GM23338 (cell line): Measurements from ENCODE around the gene MOCS2. TPM values are rescaled to one million over a fixed set of nuclear protein-coding genes. Genes with fewer than 3 reads are reported as not detected.

Experiments used
- ATAC-seq: fragments of 200-7000 bp; cut with Tn5 transposase; 3 replicates; pipeline ENCODE4 v1.9.1; 2020
- DNase-seq: peaks from one replicate; pipeline ENCODE4 v3.0.0-alpha.2; 2015; ENCODE audit warnings: low spot score
- H2AFZ ChIP-seq: fragments of 200-600 bp; sonication (generic); 2 replicates; pipeline ENCODE4 v1.8.0; 2016; ENCODE audit warnings: antibody characterized with exemption, mild to moderate bottlenecking, moderate library complexity
- H3F3A ChIP-seq: fragments of 200-600 bp; sonication (generic); replicated peaks from 2 replicates; pipeline ENCODE4 v1.8.0; 2017; ENCODE audit warnings: antibody characterized with exemption, mixed run types, low read depth
- H3K27ac ChIP-seq: fragments of 200-600 bp; sonication (generic); 2 replicates; pipeline ENCODE4 v1.6.1; 2016; ENCODE audit warnings: low read depth
- H3K27me3 ChIP-seq: fragments of 200-600 bp; sonication (generic); 2 replicates; pipeline ENCODE4 v1.8.0; 2016; ENCODE audit warnings: mild to moderate bottlenecking, mixed run types, moderate library complexity; ENCODE audit not compliant: insufficient read depth
- H3K36me3 ChIP-seq: fragments of 200-600 bp; sonication (generic); 2 replicates; pipeline ENCODE4 v1.8.0; 2016; ENCODE audit warnings: mild to moderate bottlenecking; ENCODE audit not compliant: insufficient read depth
- H3K4me1 ChIP-seq: fragments of 200-600 bp; sonication (generic); 2 replicates; pipeline ENCODE4 v1.8.0; 2016; ENCODE audit warnings: mild to moderate bottlenecking, moderate library complexity; ENCODE audit not compliant: insufficient read depth
- H3K4me2 ChIP-seq: fragments of 200-600 bp; sonication (generic); 2 replicates; pipeline ENCODE4 v1.7.1; 2017; ENCODE audit warnings: mixed run types
- H3K4me3 ChIP-seq: fragments of 200-600 bp; sonication (generic); 2 replicates; pipeline ENCODE4 v1.6.1; 2016; ENCODE audit warnings: mixed run types
- H3K79me2 ChIP-seq: fragments of 200-600 bp; sonication (generic); replicated peaks from 2 replicates; pipeline ENCODE4 v1.8.0; 2017; ENCODE audit warnings: mild to moderate bottlenecking; ENCODE audit not compliant: insufficient read depth
- H3K9me2 ChIP-seq: fragments of 200-600 bp; sonication (generic); 2 replicates; pipeline ENCODE4 v1.8.0; 2017; ENCODE audit not compliant: insufficient read depth
- H4K20me1 ChIP-seq: fragments of 200-600 bp; sonication (generic); replicated peaks from 2 replicates; pipeline ENCODE4 v1.8.0; 2017; ENCODE audit warnings: mild to moderate bottlenecking; ENCODE audit not compliant: insufficient read depth
- H3K27ac Mint-ChIP-seq: 2 replicates; pipeline ENCODE4 v1.8.0; 2020; ENCODE audit warnings: inconsistent platforms, mild to moderate bottlenecking, moderate library complexity, mixed read lengths
- H3K27me3 Mint-ChIP-seq: 3 replicates; pipeline ENCODE4 v1.8.0; 2022; ENCODE audit warnings: low read depth, mild to moderate bottlenecking, moderate library complexity, mixed read lengths, inconsistent platforms; ENCODE audit not compliant: insufficient read depth, poor library complexity
- H3K36me3 Mint-ChIP-seq: 3 replicates; pipeline ENCODE4 v1.8.0; 2021; ENCODE audit warnings: low read depth, mild to moderate bottlenecking, inconsistent platforms, moderate library complexity, mixed read lengths
- H3K4me1 Mint-ChIP-seq: 3 replicates; pipeline ENCODE4 v1.8.0; 2020; ENCODE audit warnings: mild to moderate bottlenecking, inconsistent platforms, mixed read lengths
- H3K4me3 Mint-ChIP-seq: 3 replicates; pipeline ENCODE4 v1.8.0; 2021; ENCODE audit warnings: moderate library complexity, mild to moderate bottlenecking, inconsistent platforms, mixed read lengths
- H3K9me3 Mint-ChIP-seq: 3 replicates; pipeline ENCODE4 v1.8.0; 2020; ENCODE audit warnings: moderate library complexity, mild to moderate bottlenecking, inconsistent platforms, mixed read lengths
- CREB1 ChIP-seq: fragments of 250-450 bp; sonication (Bioruptor Pico); IDR thresholded peaks from 2 replicates; pipeline ENCODE4 v1.5.0; 2020; ENCODE audit warnings: low read depth, mild to moderate bottlenecking, moderate library complexity
- EZH2 ChIP-seq: fragments of 200-600 bp; sonication (generic); IDR thresholded peaks from one replicate; pipeline ENCODE4 v1.8.0; 2017; ENCODE audit warnings: antibody characterized with exemption, mild to moderate bottlenecking, low read depth; ENCODE audit not compliant: unreplicated experiment
- EZH2phosphoT487 ChIP-seq: fragments of 200-600 bp; sonication (generic); IDR thresholded peaks from one replicate; pipeline ENCODE4 v1.8.1; 2018; ENCODE audit warnings: antibody characterized with exemption; ENCODE audit not compliant: unreplicated experiment
- JUNB ChIP-seq: IDR thresholded peaks from one replicate; pipeline ENCODE4 v1.6.1; 2016; ENCODE audit warnings: antibody characterized with exemption; ENCODE audit not compliant: unreplicated experiment
- NANOG ChIP-seq: IDR thresholded peaks from 2 replicates; pipeline ENCODE4 v1.6.1; 2016; ENCODE audit warnings: antibody characterized with exemption, borderline replicate concordance
- POLR2AphosphoS5 ChIP-seq: IDR thresholded peaks from 2 replicates; pipeline ENCODE4 v1.6.1; 2016; ENCODE audit warnings: antibody characterized with exemption, low read depth
- STAT1 ChIP-seq: IDR thresholded peaks from one replicate; pipeline ENCODE4 v1.6.1; 2016; ENCODE audit warnings: antibody characterized with exemption; ENCODE audit not compliant: unreplicated experiment
- ZNF114 ChIP-seq: fragments of 250-450 bp; sonication (Bioruptor Pico); IDR thresholded peaks from 2 replicates; pipeline ENCODE4 v1.5.0; 2020; ENCODE audit warnings: mild to moderate bottlenecking, moderate library complexity
- ZNF331 ChIP-seq: fragments of 250-450 bp; sonication (Bioruptor Pico); IDR thresholded peaks from 2 replicates; pipeline ENCODE4 v1.5.0; 2020; ENCODE audit warnings: low read depth, mild to moderate bottlenecking, moderate library complexity
- ZNF462 ChIP-seq: fragments of 250-450 bp; sonication (Bioruptor Pico); IDR thresholded peaks from 2 replicates; pipeline ENCODE4 v1.5.0; 2020; ENCODE audit warnings: mild to moderate bottlenecking, moderate library complexity
- polyA plus RNA-seq: library from polyadenylated mRNA; unstranded; fragments of >200 nt; fragmentation: Nextera tagmentation; extraction: Ambion mirVana; gene quantifications from 2 replicates; pipeline ENCODE4 v1.2.1, GENCODE V29; 2016
- total RNA-seq: library from RNA; depleted of rRNA; stranded (reverse); fragments of >200 nt; shearing (Covaris generic); gene quantifications from 2 replicates; pipeline ENCODE4 v1.2.3, GENCODE V29; 2014
- TF ChIP-seq, protein P1 (sequence below): IDR thresholded peaks from 2 replicates; pipeline ENCODE4 v1.6.1; 2016; ENCODE audit warnings: antibody characterized with exemption
- TF ChIP-seq, protein P2 (sequence below), 2 experiments: fragments of 200-600 bp in 1 of 2; sonication (generic) in 1 of 2; conservative IDR thresholded peaks; 2 replicates each; pipeline versions ENCODE4 v1.5.1 to v1.6.1; 2016 to 2017; ENCODE audit warnings: antibody characterized with exemption in 2 of 2, low read depth in 2 of 2, mild to moderate bottlenecking in 2 of 2, moderate library complexity in 1 of 2
- TF ChIP-seq, protein P3 (sequence below): IDR thresholded peaks from one replicate; pipeline ENCODE4 v1.6.1; 2018; ENCODE audit warnings: antibody characterized with exemption; ENCODE audit not compliant: unreplicated experiment

MOCS2 gene
- total and polyA plus RNA-seq, 2 experiments from 2014 or later: 18.3 to 41.8 TPM

DNA sequence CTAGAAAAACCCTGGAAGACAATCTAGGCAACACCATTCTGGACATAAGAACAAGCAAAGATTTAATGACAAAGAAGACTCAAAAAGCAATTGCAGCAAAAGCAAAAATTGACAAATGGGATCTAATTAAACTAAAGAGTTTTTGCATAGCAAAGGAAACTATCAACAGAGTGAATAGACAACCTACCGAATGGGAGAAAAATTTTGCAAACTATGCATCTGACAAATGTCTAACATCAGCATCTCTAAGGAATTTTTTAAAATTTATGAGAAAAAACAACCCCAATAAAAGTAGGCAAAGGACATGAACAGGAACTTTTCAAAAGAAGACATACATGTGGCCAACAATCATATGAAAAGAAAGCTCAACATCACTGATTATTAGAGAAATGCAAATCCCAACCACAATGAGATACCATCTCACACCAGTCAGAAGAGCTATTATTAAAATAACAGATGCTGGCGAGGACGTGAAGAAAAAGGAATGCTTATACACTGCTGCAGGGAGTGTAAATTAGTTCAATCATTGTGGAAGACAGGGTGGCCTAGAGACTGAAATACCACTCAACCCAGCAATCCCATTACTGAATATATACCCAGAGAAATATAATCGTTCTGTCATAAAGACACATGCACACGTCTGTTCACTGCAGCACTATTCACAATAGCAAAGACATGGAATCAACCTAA, 3.8 kb downstream of the MOCS2 start:
- Histone ChIP-seq H3K27ac (no peak overlapping the region), H3K36me3 (no peaks in the 10 kb centered on the region), H3K79me2 (no peaks in the 10 kb centered on the region), H3F3A (no peaks in the 10 kb centered on the region; the same call in 1 of the 2 replicates), H3K4me1 (peaks cover 7% of the 10 kb centered on the region), H3K4me3 (no peak overlapping the region), H3K27me3 (no peaks in the 10 kb centered on the region), H2AFZ (no peak overlapping the region), H3K4me2 (no peak overlapping the region), H4K20me1 (no peaks in the 10 kb centered on the region), H3K9me2 (no peaks in the 10 kb centered on the region)
- ATAC-seq (no peak), DNase-seq (no peak)
- Mint-ChIP-seq H3K4me3 (no peak overlapping the region), H3K36me3 (no peaks in the 10 kb centered on the region), H3K27me3 (peaks cover 2% of the 10 kb centered on the region), H3K4me1 (peaks cover 3% of the 10 kb centered on the region; the same call in 2 of the 3 replicates), H3K9me3 (no peaks in the 10 kb centered on the region), H3K27ac (no peak overlapping the region)
- no peak for TF ChIP-seq EZH2phosphoT487
- no peak for TF ChIP-seq CREB1 (CRISPR knock-in tag)
- TF ChIP-seq ZNF114 (CRISPR knock-in tag): no peak
- TF ChIP-seq ZNF331: no peak
- no peak for TF ChIP-seq NANOG
- TF ChIP-seq, protein P1, sequence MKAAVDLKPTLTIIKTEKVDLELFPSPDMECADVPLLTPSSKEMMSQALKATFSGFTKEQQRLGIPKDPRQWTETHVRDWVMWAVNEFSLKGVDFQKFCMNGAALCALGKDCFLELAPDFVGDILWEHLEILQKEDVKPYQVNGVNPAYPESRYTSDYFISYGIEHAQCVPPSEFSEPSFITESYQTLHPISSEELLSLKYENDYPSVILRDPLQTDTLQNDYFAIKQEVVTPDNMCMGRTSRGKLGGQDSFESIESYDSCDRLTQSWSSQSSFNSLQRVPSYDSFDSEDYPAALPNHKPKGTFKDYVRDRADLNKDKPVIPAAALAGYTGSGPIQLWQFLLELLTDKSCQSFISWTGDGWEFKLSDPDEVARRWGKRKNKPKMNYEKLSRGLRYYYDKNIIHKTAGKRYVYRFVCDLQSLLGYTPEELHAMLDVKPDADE: no peak
- no peak for TF ChIP-seq STAT1
- TF ChIP-seq POLR2AphosphoS5: no peak
- TF ChIP-seq JUNB: no peak
- TF ChIP-seq EZH2: no peak
- TF ChIP-seq ZNF462 (CRISPR knock-in tag): no peak
- TF ChIP-seq, protein P2, sequence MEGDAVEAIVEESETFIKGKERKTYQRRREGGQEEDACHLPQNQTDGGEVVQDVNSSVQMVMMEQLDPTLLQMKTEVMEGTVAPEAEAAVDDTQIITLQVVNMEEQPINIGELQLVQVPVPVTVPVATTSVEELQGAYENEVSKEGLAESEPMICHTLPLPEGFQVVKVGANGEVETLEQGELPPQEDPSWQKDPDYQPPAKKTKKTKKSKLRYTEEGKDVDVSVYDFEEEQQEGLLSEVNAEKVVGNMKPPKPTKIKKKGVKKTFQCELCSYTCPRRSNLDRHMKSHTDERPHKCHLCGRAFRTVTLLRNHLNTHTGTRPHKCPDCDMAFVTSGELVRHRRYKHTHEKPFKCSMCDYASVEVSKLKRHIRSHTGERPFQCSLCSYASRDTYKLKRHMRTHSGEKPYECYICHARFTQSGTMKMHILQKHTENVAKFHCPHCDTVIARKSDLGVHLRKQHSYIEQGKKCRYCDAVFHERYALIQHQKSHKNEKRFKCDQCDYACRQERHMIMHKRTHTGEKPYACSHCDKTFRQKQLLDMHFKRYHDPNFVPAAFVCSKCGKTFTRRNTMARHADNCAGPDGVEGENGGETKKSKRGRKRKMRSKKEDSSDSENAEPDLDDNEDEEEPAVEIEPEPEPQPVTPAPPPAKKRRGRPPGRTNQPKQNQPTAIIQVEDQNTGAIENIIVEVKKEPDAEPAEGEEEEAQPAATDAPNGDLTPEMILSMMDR (conservative IDR thresholded peaks at IDR 0.05; ENCODE audit: low read depth in 2 of 2): no peak
- TF ChIP-seq, protein P3, sequence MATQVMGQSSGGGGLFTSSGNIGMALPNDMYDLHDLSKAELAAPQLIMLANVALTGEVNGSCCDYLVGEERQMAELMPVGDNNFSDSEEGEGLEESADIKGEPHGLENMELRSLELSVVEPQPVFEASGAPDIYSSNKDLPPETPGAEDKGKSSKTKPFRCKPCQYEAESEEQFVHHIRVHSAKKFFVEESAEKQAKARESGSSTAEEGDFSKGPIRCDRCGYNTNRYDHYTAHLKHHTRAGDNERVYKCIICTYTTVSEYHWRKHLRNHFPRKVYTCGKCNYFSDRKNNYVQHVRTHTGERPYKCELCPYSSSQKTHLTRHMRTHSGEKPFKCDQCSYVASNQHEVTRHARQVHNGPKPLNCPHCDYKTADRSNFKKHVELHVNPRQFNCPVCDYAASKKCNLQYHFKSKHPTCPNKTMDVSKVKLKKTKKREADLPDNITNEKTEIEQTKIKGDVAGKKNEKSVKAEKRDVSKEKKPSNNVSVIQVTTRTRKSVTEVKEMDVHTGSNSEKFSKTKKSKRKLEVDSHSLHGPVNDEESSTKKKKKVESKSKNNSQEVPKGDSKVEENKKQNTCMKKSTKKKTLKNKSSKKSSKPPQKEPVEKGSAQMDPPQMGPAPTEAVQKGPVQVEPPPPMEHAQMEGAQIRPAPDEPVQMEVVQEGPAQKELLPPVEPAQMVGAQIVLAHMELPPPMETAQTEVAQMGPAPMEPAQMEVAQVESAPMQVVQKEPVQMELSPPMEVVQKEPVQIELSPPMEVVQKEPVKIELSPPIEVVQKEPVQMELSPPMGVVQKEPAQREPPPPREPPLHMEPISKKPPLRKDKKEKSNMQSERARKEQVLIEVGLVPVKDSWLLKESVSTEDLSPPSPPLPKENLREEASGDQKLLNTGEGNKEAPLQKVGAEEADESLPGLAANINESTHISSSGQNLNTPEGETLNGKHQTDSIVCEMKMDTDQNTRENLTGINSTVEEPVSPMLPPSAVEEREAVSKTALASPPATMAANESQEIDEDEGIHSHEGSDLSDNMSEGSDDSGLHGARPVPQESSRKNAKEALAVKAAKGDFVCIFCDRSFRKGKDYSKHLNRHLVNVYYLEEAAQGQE: no peak
